Measurements from ENCODE around the gene CISD1.

DNA sequence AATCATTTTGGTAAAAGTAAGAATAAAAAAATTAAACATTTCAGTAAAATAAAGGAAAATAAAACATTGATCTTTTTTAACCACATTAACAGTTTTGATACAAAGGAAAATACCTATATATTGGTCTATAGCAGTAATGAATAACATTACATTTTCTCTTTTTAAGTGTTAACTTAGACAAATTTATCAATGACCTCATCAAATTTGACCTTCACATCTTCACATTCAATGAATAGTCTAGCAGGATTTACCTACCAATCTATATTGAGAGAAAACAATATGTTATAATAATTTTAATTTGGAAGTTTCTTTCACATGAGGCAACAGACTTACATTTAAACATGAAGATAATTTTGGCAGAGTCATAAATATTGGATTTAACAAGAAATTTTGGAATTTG, 47.9 kb downstream of the CISD1 start:
- TF ChIP-seq POLR2A (IDR thresholded peaks at IDR 0.05) (no peak), POLR2AphosphoS5 (IDR thresholded peaks at IDR 0.05) (no peak)
- TF ChIP-seq, protein P1, sequence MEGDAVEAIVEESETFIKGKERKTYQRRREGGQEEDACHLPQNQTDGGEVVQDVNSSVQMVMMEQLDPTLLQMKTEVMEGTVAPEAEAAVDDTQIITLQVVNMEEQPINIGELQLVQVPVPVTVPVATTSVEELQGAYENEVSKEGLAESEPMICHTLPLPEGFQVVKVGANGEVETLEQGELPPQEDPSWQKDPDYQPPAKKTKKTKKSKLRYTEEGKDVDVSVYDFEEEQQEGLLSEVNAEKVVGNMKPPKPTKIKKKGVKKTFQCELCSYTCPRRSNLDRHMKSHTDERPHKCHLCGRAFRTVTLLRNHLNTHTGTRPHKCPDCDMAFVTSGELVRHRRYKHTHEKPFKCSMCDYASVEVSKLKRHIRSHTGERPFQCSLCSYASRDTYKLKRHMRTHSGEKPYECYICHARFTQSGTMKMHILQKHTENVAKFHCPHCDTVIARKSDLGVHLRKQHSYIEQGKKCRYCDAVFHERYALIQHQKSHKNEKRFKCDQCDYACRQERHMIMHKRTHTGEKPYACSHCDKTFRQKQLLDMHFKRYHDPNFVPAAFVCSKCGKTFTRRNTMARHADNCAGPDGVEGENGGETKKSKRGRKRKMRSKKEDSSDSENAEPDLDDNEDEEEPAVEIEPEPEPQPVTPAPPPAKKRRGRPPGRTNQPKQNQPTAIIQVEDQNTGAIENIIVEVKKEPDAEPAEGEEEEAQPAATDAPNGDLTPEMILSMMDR (IDR thresholded peaks at IDR 0.05 in 8 of 11, conservative IDR thresholded peaks at IDR 0.05 in 3 of 11): no peak

Data from spleen (tissue), 7 donors.